Dedifferentiated amniotic fluid mesenchymal stem cell (primary cell): Measurements from ENCODE around the gene PDLIM3.

ENCODE experiments used
- DNase-seq: peaks from one replicate; pipeline ENCODE4 v3.0.0-alpha.2; 2016; ENCODE audit errors: extremely low spot score

Gene PDLIM3

GRCh38 chr4:185471235-185472102 lies 63.8 kb downstream of the PDLIM3 start, which contains the start of gene CCDC110:
Gene CCDC110 (minus strand): TSS chr4:185471733. CDS start chr4:185471683, 50 bp downstream.
- peak; percentile 98 for DNase-seq

- peak; percentile 24 for DNase-seq
These were observed 64.7 kb downstream of the PDLIM3 start for GRCh38 chr4:185470501-185471195.

- DNase-seq, result no peak
These were observed 65.6 kb downstream of the PDLIM3 start for GRCh38 chr4:185469580-185470154.

GRCh38 chr4:185468999-185469398 lies 66.3 kb downstream of the PDLIM3 start:
- no peak for DNase-seq

- DNase-seq, result no peak
These were observed 67.3 kb downstream of the PDLIM3 start for GRCh38 chr4:185467991-185468390.

- DNase-seq, result peak; percentile 31
These were observed 68.2 kb downstream of the PDLIM3 start for GRCh38 chr4:185467101-185467500.

- no peak for DNase-seq
These were observed 69.6 kb downstream of the PDLIM3 start for GRCh38 chr4:185465707-185466106.

GRCh38 chr4:185464887-185465286 lies 70.4 kb downstream of the PDLIM3 start:
- no peak for DNase-seq

GRCh38 chr4:185464183-185464582 lies 71.1 kb downstream of the PDLIM3 start:
- DNase-seq, result no peak

GRCh38 chr4:185463541-185463940 lies 71.8 kb downstream of the PDLIM3 start:
- no peak for DNase-seq

- DNase-seq, result no peak
These were observed 73.7 kb downstream of the PDLIM3 start for GRCh38 chr4:185461565-185461964.

GRCh38 chr4:185457136-185457535 lies 78.2 kb downstream of the PDLIM3 start:
- no peak for DNase-seq

GRCh38 chr4:185456131-185456530 lies 79.2 kb downstream of the PDLIM3 start:
- no peak for DNase-seq
